IMR-90 (cell line): ENCODE measurements around the gene NOL4L. TPM values are rescaled to one million over a fixed set of nuclear protein-coding genes. Genes with fewer than 3 reads are reported as not detected.

ENCODE experiments used
- ATAC-seq: fragments of 200-7000 bp; cut with Tn5 transposase; 2 replicates; pipeline ENCODE4 v1.9.1; 2020; ENCODE audit warnings: low read depth, mild to moderate bottlenecking, moderate library complexity
- BruUV-seq: library from RNA; stranded (reverse); fragments of 400-500 nt; replicated peaks from 2 replicates; lab custom pipeline; 2021; lab: Mats Ljungman, UMichigan
- CTCF ChIA-PET: fragments of 300-600 bp; formaldehyde crosslinking; extraction: SDS; loops from one replicate; lab custom pipeline; 2021; ENCODE audit warnings: antibody characterized with exemption; lab: Yijun Ruan, JAX
- POLR2A ChIA-PET: fragments of 300-600 bp; sonication (Branson Sonifier 250); formaldehyde crosslinking; loops from one replicate; lab custom pipeline; 2022; ENCODE audit warnings: antibody characterized with exemption; ENCODE audit not compliant: unreplicated experiment; lab: Charles Lee
- DNase-seq: peaks from one replicate; pipeline ENCODE4 v3.0.0; 2013
- H2AFZ ChIP-seq: replicated peaks from 2 replicates; pipeline ENCODE3; 2013; ENCODE audit warnings: low read length, mild to moderate bottlenecking; ENCODE audit not compliant: poor library complexity
- H2AK5ac ChIP-seq: 2 replicates; pipeline ENCODE4 v1.6.1; 2013; ENCODE audit warnings: low read depth, low read length, inconsistent platforms
- H2AK9ac ChIP-seq: replicated peaks from 2 replicates; pipeline ENCODE3; 2013; ENCODE audit warnings: mild to moderate bottlenecking, low read depth, low read length, moderate library complexity; ENCODE audit not compliant: poor library complexity
- H2BK120ac ChIP-seq: 2 replicates; pipeline ENCODE4 v1.6.1; 2013; ENCODE audit warnings: low read depth, low read length, inconsistent platforms
- H2BK15ac ChIP-seq: 3 replicates; pipeline ENCODE4 v1.6.1; 2013; ENCODE audit warnings: low read depth, low read length, inconsistent platforms
- H2BK20ac ChIP-seq: 2 replicates; pipeline ENCODE4 v1.6.1; 2013; ENCODE audit warnings: low read depth, mild to moderate bottlenecking, inconsistent platforms, low read length, moderate library complexity
- H2BK5ac ChIP-seq: 2 replicates; pipeline ENCODE4 v1.6.1; 2013; ENCODE audit warnings: mild to moderate bottlenecking, low read depth, low read length, inconsistent platforms; ENCODE audit not compliant: poor library complexity, severe bottlenecking
- H3K14ac ChIP-seq: replicated peaks from 2 replicates; pipeline ENCODE4 v1.6.1; 2013; ENCODE audit warnings: low read depth, low read length, inconsistent platforms
- H3K18ac ChIP-seq: 2 replicates; pipeline ENCODE4 v1.6.1; 2013; ENCODE audit warnings: low read depth, low read length, control low read depth
- H3K23ac ChIP-seq: 2 replicates; pipeline ENCODE4 v1.6.1; 2013; ENCODE audit warnings: low read depth, low read length, inconsistent platforms
- H3K27ac ChIP-seq: 2 replicates; pipeline ENCODE4 v1.5.1; 2013; ENCODE audit warnings: mild to moderate bottlenecking, control low read depth, low read length; ENCODE audit not compliant: insufficient read depth
- H3K27me3 ChIP-seq: 2 replicates; pipeline ENCODE4 v1.6.1; 2013; ENCODE audit warnings: low read length; ENCODE audit not compliant: control insufficient read depth, insufficient read depth
- H3K36me3 ChIP-seq: 2 replicates; pipeline ENCODE4 v1.6.1; 2013; ENCODE audit warnings: low read length, mixed read lengths; ENCODE audit not compliant: control insufficient read depth, insufficient read depth
- H3K4ac ChIP-seq: 2 replicates; pipeline ENCODE4 v1.6.1; 2013; ENCODE audit warnings: low read depth, low read length, inconsistent platforms
- H3K4me1 ChIP-seq: 2 replicates; pipeline ENCODE4 v1.6.1; 2013; ENCODE audit warnings: low read length, mixed read lengths; ENCODE audit not compliant: control insufficient read depth, insufficient read depth
- H3K4me2 ChIP-seq: 2 replicates; pipeline ENCODE4 v1.6.1; 2013; ENCODE audit warnings: low read depth, mild to moderate bottlenecking, control low read depth, low read length, moderate library complexity
- H3K4me3 ChIP-seq: 2 replicates; pipeline ENCODE4 v1.5.1; 2013; ENCODE audit warnings: low read depth, mild to moderate bottlenecking, control low read depth, low read length, moderate library complexity; ENCODE audit not compliant: insufficient read depth
- H3K56ac ChIP-seq: 2 replicates; pipeline ENCODE4 v1.6.1; 2013; ENCODE audit warnings: low read length, inconsistent platforms; ENCODE audit not compliant: insufficient read depth; ENCODE audit errors: extremely low read depth
- H3K79me1 ChIP-seq, 2 experiments: 2 replicates each; pipeline ENCODE4 v1.6.1; 2013; ENCODE audit warnings: low read length in 2 of 2, inconsistent platforms in 1 of 2, low read depth in 1 of 2
- H3K9ac ChIP-seq: 2 replicates; pipeline ENCODE4 v1.6.1; 2013; ENCODE audit warnings: low read depth, low read length, control low read depth
- H3K9me1 ChIP-seq: 2 replicates; pipeline ENCODE4 v1.6.1; 2013; ENCODE audit warnings: low read length, inconsistent platforms; ENCODE audit not compliant: insufficient read depth
- H3K9me3 ChIP-seq: 2 replicates; pipeline ENCODE4 v1.6.1; 2013; ENCODE audit warnings: low read length; ENCODE audit not compliant: control insufficient read depth, insufficient read depth
- H4K20me1 ChIP-seq: 2 replicates; pipeline ENCODE4 v1.6.1; 2013; ENCODE audit warnings: low read length, inconsistent platforms; ENCODE audit not compliant: insufficient read depth
- H4K5ac ChIP-seq: 2 replicates; pipeline ENCODE4 v1.6.1; 2013; ENCODE audit warnings: mild to moderate bottlenecking, low read depth, low read length, control low read depth
- H4K8ac ChIP-seq, 2 experiments: 2 replicates each; pipeline ENCODE4 v1.6.1; 2013; ENCODE audit warnings: low read depth in 2 of 2, low read length in 2 of 2, control low read depth in 1 of 2, inconsistent platforms in 1 of 2
- H4K91ac ChIP-seq: 2 replicates; pipeline ENCODE4 v1.6.1; 2013; ENCODE audit warnings: low read depth, low read length, inconsistent platforms; ENCODE audit not compliant: insufficient read depth
- CEBPB ChIP-seq: IDR thresholded peaks from 2 replicates; pipeline ENCODE4 v1.6.1; 2012; ENCODE audit warnings: low read depth, low read length, improper control_type of control experiment
- CHD1 ChIP-seq: IDR thresholded peaks from 2 replicates; pipeline ENCODE4 v1.6.1; 2012; ENCODE audit warnings: low read depth, low read length, improper control_type of control experiment
- CTCF ChIP-seq: conservative IDR thresholded peaks from 2 replicates; pipeline ENCODE4 v1.5.1; 2012; ENCODE audit warnings: mild to moderate bottlenecking, low read depth, low read length, improper control_type of control experiment
- ELK1 ChIP-seq: fragments of 150-350 bp; IDR thresholded peaks from 2 replicates; pipeline ENCODE4 v1.6.1; 2016; ENCODE audit warnings: low read depth, mild to moderate bottlenecking, low read length, moderate library complexity, borderline replicate concordance
- FOS ChIP-seq: fragments of 150-350 bp; IDR thresholded peaks from 2 replicates; pipeline ENCODE4 v1.6.1; 2016; ENCODE audit warnings: low read depth, low read length
- MAFK ChIP-seq: IDR thresholded peaks from 2 replicates; pipeline ENCODE4 v1.6.1; 2012; ENCODE audit warnings: low read depth, low read length, improper control_type of control experiment
- MXI1 ChIP-seq: IDR thresholded peaks from 2 replicates; pipeline ENCODE4 v1.6.1; 2012; ENCODE audit warnings: low read depth, mild to moderate bottlenecking, low read length, moderate library complexity, borderline replicate concordance
- NFE2L2 ChIP-seq: fragments of 150-350 bp; IDR thresholded peaks from 2 replicates; pipeline ENCODE4 v1.6.1; 2016; ENCODE audit warnings: low read depth, mild to moderate bottlenecking, low read length
- POLR2A ChIP-seq: IDR thresholded peaks from 2 replicates; pipeline ENCODE4 v1.6.1; 2012; ENCODE audit warnings: mild to moderate bottlenecking, low read depth, low read length
- RAD21 ChIP-seq: IDR thresholded peaks from 2 replicates; pipeline ENCODE4 v1.6.1; 2012; ENCODE audit warnings: low read length, improper control_type of control experiment
- RCOR1 ChIP-seq: IDR thresholded peaks from 2 replicates; pipeline ENCODE4 v1.6.1; 2012; ENCODE audit warnings: mild to moderate bottlenecking, low read length, improper control_type of control experiment; ENCODE audit not compliant: insufficient replicate concordance
- RFX5 ChIP-seq: IDR thresholded peaks from 2 replicates; pipeline ENCODE4 v1.8.0; 2012; ENCODE audit warnings: low read depth, mild to moderate bottlenecking, low read length, moderate library complexity
- SMC3 ChIP-seq: fragments of 150-350 bp; IDR thresholded peaks from 2 replicates; pipeline ENCODE4 v1.6.1; 2016; ENCODE audit warnings: low read depth, mild to moderate bottlenecking, antibody characterized with exemption, low read length, moderate library complexity
- USF2 ChIP-seq: fragments of 150-350 bp; IDR thresholded peaks from 2 replicates; pipeline ENCODE4 v1.6.1; 2017; ENCODE audit warnings: mild to moderate bottlenecking, antibody characterized with exemption, low read length, low read depth
- WGBS, 2 experiments: methylation state at CpG; one replicate each; pipeline versions ENCODE4 v1.1.5 to v1.1.7; 2013; ENCODE audit warnings: missing lambda C conversion rate in 2 of 2; ENCODE audit not compliant: insufficient read length in 1 of 2; ENCODE audit errors: extremely low coverage in 2 of 2; 5-methylcytosine and 5-hydroxymethylcytosine counted together
- dilution Hi-C: fragments of 300-500 bp; cut with HindIII; formaldehyde crosslinking; loops from one replicate; pipeline ENCODE4 v1.14.3; 2018; ENCODE audit warnings: low sequenced_read_pairs; ENCODE audit not compliant: unreplicated experiment
- in situ Hi-C: fragments of 300-500 bp; cut with MboI; formaldehyde crosslinking; loops from 3 replicates; pipeline ENCODE4 v1.14.3; 2019; ENCODE audit warnings: low sequenced_read_pairs, inconsistent platforms, mixed read lengths
- intact Hi-C: fragments of 100-400 bp; cut with micrococcal nuclease; formaldehyde crosslinking; loops from 2 replicates; pipeline ENCODE4 v1.10.0; 2022
- polyA plus RNA-seq, 3 experiments: library from polyadenylated mRNA; depleted of rRNA; stranded (reverse); fragments of >200 nt; gene quantifications; 2 replicates each; pipeline ENCODE4 v1.2.3, GENCODE V29; 2012; ENCODE audit warnings: low replicate concordance in 1 of 3
- total RNA-seq: library from RNA; depleted of rRNA; stranded (reverse); fragments of >200 nt; gene quantifications from 2 replicates; pipeline ENCODE4 v1.2.3, GENCODE V29; 2012

The NOL4L gene
- total and polyA plus RNA-seq, 2 of the 4 experiments (the other 2 are of a cell fraction): 4.7 to 13.3 TPM

GRCh38 chr20:32602273-32602672, 17.1 kb upstream of the NOL4L start:
- POLR2A ChIA-PET: no interaction called here
- no peaks in the 10 kb centered on the region for H4K20me1 ChIP-seq

More at GRCh38 chr20:32602273-32602672, 17.1 kb upstream of the NOL4L start:
- no peak overlapping the region for H3K56ac ChIP-seq
- H3K9me1 ChIP-seq: no peaks in the 10 kb centered on the region; the same call in 1 of the 2 replicates
- dilution Hi-C loops: no loop called here
- no peak overlapping the region for H2AK5ac ChIP-seq
- CTCF ChIA-PET: no interaction called here
- H2BK5ac ChIP-seq: no peak overlapping the region
- no peak overlapping the region for H4K5ac ChIP-seq
- no peak overlapping the region for H3K23ac ChIP-seq
- H2BK120ac ChIP-seq: no peak overlapping the region
- no TSS peak for BruUV-seq
- H2BK20ac ChIP-seq: no peak overlapping the region
- no peaks in the 10 kb centered on the region for H3K9me3 ChIP-seq
- intact Hi-C loops: no loop called here
- no peaks in the 10 kb centered on the region for H3K36me3 ChIP-seq
- in situ Hi-C loops: no loop called here
- no peak overlapping the region for H3K4ac ChIP-seq
- no peaks in the 10 kb centered on the region for H3K79me1 ChIP-seq
- no peak overlapping the region for H3K14ac ChIP-seq
- 83% methylated on average over 4 of the region's 11 CpGs; no CpG with 5 or more reads in 1 of the 2 experiments for WGBS, 2 experiments
- no peak overlapping the region for H2BK15ac ChIP-seq
- no peak overlapping the region for H3K4me3 ChIP-seq
- H3K18ac ChIP-seq: no peak overlapping the region
- H2AK9ac ChIP-seq: no peak overlapping the region
- H3K4me1 ChIP-seq: no peaks in the 10 kb centered on the region
- H3K9ac ChIP-seq: no peak overlapping the region
- H3K27me3 ChIP-seq: peaks cover 45% of the 10 kb centered on the region
- no peak overlapping the region for H3K4me2 ChIP-seq
- TF ChIP-seq CTCF (no peak), NFE2L2 (no peak), ELK1 (no peak), MAFK (no peak), CHD1 (no peak), SMC3 (no peak), MXI1 (no peak), RAD21 (no peak), USF2 (no peak), FOS (no peak), RFX5 (no peak), CEBPB (no peak), POLR2A (no peak), RCOR1 (no peak)
- H4K91ac ChIP-seq: no peak overlapping the region
- no peak for ATAC-seq
- H3K27ac ChIP-seq: no peak overlapping the region
- no peak overlapping the region for H2AFZ ChIP-seq
- no peak overlapping the region for H4K8ac ChIP-seq
- no peak for DNase-seq
